SK-N-SH (cell line): ENCODE results near the gene SLC26A4. TPM values are rescaled to one million over a fixed set of nuclear protein-coding genes. Genes with fewer than 3 reads are reported as not detected.

Experiments used
- CTCF ChIA-PET: fragments of 300-600, 350-600 bp; formaldehyde crosslinking; extraction: SDS; loops from one replicate; lab custom pipeline; 2021; lab: Yijun Ruan, JAX
- POLR2A ChIA-PET: fragments of 350-600 bp; sonication (Branson Sonifier 250); formaldehyde crosslinking; extraction: SDS; loops from one replicate; lab custom pipeline; 2020; ENCODE audit warnings: antibody characterized with exemption, inconsistent platforms; lab: Yijun Ruan, JAX
- DNase-seq: peaks from one replicate; pipeline ENCODE4 v3.0.0; 2012
- H2AFZ ChIP-seq: fragments of 200-600 bp; sonication (generic); 2 replicates; pipeline ENCODE4 v1.8.1; 2016; ENCODE audit warnings: antibody characterized with exemption, mild to moderate bottlenecking, low read depth
- H3F3A ChIP-seq: fragments of 200-600 bp; sonication (generic); replicated peaks from 2 replicates; pipeline ENCODE3; 2016; ENCODE audit warnings: antibody characterized with exemption, mild to moderate bottlenecking; ENCODE audit not compliant: insufficient read depth
- H3K27ac ChIP-seq, 2 experiments: fragments of 200-500 bp in 1 of 2; fragments of 200-600 bp in 1 of 2; sonication (Bioruptor generic) in 1 of 2; sonication (generic), shearing (Covaris generic) in 1 of 2; 2 replicates each; pipeline versions ENCODE4 v1.5.1 to v1.6.1; 2014 to 2016; ENCODE audit warnings: low read depth in 2 of 2, inconsistent platforms in 1 of 2, low read length in 1 of 2, mild to moderate bottlenecking in 1 of 2, mixed read lengths in 1 of 2
- H3K27me3 ChIP-seq: fragments of 200-600 bp; sonication (generic), shearing (Covaris generic); 2 replicates; pipeline ENCODE4 v1.6.1; 2016; ENCODE audit warnings: mixed run types; ENCODE audit not compliant: insufficient read depth
- H3K36me3 ChIP-seq, 2 experiments: fragments of 200-500 bp in 1 of 2; fragments of 200-600 bp in 1 of 2; sonication (Bioruptor generic) in 1 of 2; sonication (generic) in 1 of 2; replicated peaks in 1 of 2; 2 replicates each; pipeline versions ENCODE3 to v1.5.1; 2014 to 2016; ENCODE audit warnings: low read length in 1 of 2, mild to moderate bottlenecking in 1 of 2; ENCODE audit not compliant: insufficient read depth in 2 of 2, control insufficient read depth in 1 of 2
- H3K4me1 ChIP-seq, 2 experiments: fragments of 200-500 bp in 1 of 2; fragments of 200-600 bp in 1 of 2; sonication (Bioruptor generic) in 1 of 2; sonication (generic), shearing (Covaris generic) in 1 of 2; 2 replicates each; pipeline versions ENCODE4 v1.5.1 to v1.6.1; 2014 to 2016; ENCODE audit warnings: low read depth in 1 of 2, low read length in 1 of 2, mixed run types in 1 of 2; ENCODE audit not compliant: insufficient read depth in 2 of 2, control insufficient read depth in 1 of 2
- H3K4me2 ChIP-seq: fragments of 200-600 bp; sonication (generic), shearing (Covaris generic); 2 replicates; pipeline ENCODE4 v1.6.1; 2017; ENCODE audit warnings: mixed run types
- H3K4me3 ChIP-seq, 2 experiments: fragments of 200-500 bp in 1 of 2; fragments of 200-600 bp in 1 of 2; sonication (Bioruptor generic) in 1 of 2; sonication (generic), shearing (Covaris generic) in 1 of 2; 2 replicates each; pipeline versions ENCODE4 v1.5.1 to v1.8.1; 2014 to 2016; ENCODE audit warnings: low read depth in 2 of 2, inconsistent platforms in 1 of 2, low read length in 1 of 2, mild to moderate bottlenecking in 1 of 2, mixed read lengths in 1 of 2, moderate library complexity in 1 of 2
- H3K79me2 ChIP-seq: fragments of 200-600 bp; sonication (generic); 2 replicates; pipeline ENCODE4 v1.8.1; 2017; ENCODE audit warnings: mild to moderate bottlenecking; ENCODE audit not compliant: insufficient read depth
- H3K9ac ChIP-seq: fragments of 200-600 bp; sonication (generic); 2 replicates; pipeline ENCODE4 v1.6.1; 2017; ENCODE audit warnings: mixed run types
- H3K9me2 ChIP-seq: fragments of 200-600 bp; sonication (generic); 2 replicates; pipeline ENCODE4 v1.6.1; 2017; ENCODE audit warnings: mixed run types
- H3K9me3 ChIP-seq: fragments of 200-600 bp; sonication (generic); 2 replicates; pipeline ENCODE4 v1.6.1; 2017; ENCODE audit warnings: mixed run types, mild to moderate bottlenecking, moderate library complexity
- H4K20me1 ChIP-seq: fragments of 200-600 bp; sonication (generic); 2 replicates; pipeline ENCODE4 v1.6.1; 2017; ENCODE audit warnings: mild to moderate bottlenecking, mixed run types; ENCODE audit not compliant: insufficient read depth
- CHD2 ChIP-seq: fragments of 150-350 bp; IDR thresholded peaks from 2 replicates; pipeline ENCODE4 v1.6.1; 2018; ENCODE audit warnings: low read length; ENCODE audit not compliant: partially characterized antibody
- CTCF ChIP-seq: fragments of 200-600 bp; sonication (generic); IDR thresholded peaks from 2 replicates; pipeline ENCODE4 v1.6.1; 2017; ENCODE audit warnings: antibody characterized with exemption, mild to moderate bottlenecking, moderate library complexity
- EP300 ChIP-seq, 2 experiments: IDR thresholded peaks; 2 replicates each; pipeline versions ENCODE4 v1.4.0 to v1.6.1; 2012; ENCODE audit warnings: borderline replicate concordance in 1 of 2, low read depth in 1 of 2, low read length in 1 of 2
- FOXJ3 ChIP-seq: sonication (generic); formaldehyde crosslinking; IDR thresholded peaks from 2 replicates; pipeline ENCODE4 v1.5.1; 2020; ENCODE audit warnings: mild to moderate bottlenecking, missing genetic modification reagents
- FOXM1 ChIP-seq: IDR thresholded peaks from 2 replicates; pipeline ENCODE4 v1.4.0; 2012; ENCODE audit warnings: low read depth, mild to moderate bottlenecking
- GABPA ChIP-seq: IDR thresholded peaks from 2 replicates; pipeline ENCODE4 v1.4.0; 2012; ENCODE audit warnings: low read depth, mild to moderate bottlenecking
- GATA2 ChIP-seq: sonication (generic); formaldehyde crosslinking; IDR thresholded peaks from 2 replicates; pipeline ENCODE4 v1.5.0; 2020; ENCODE audit warnings: mild to moderate bottlenecking, missing genetic modification reagents
- JUND ChIP-seq: IDR thresholded peaks from 2 replicates; pipeline ENCODE4 v1.4.0; 2012
- MXI1 ChIP-seq: IDR thresholded peaks from 2 replicates; pipeline ENCODE4 v1.6.1; 2012; ENCODE audit warnings: mild to moderate bottlenecking, low read depth, low read length, improper control_type of control experiment
- NFIC ChIP-seq: IDR thresholded peaks from 2 replicates; pipeline ENCODE4 v1.4.0; 2012; ENCODE audit warnings: borderline replicate concordance
- PBX3 ChIP-seq: IDR thresholded peaks from 2 replicates; pipeline ENCODE4; 2012
- POLR2AphosphoS5 ChIP-seq: IDR thresholded peaks from 2 replicates; pipeline ENCODE4 v1.6.1; 2012; ENCODE audit warnings: low read depth, low read length
- TAF1 ChIP-seq: IDR thresholded peaks from 2 replicates; pipeline ENCODE4 v1.6.1; 2012; ENCODE audit warnings: low read depth, mild to moderate bottlenecking, low read length, moderate library complexity, borderline replicate concordance
- TCF12 ChIP-seq: IDR thresholded peaks from 2 replicates; pipeline ENCODE4 v1.4.0; 2012
- TEAD4 ChIP-seq: IDR thresholded peaks from 2 replicates; pipeline ENCODE4 v1.4.0; 2012; ENCODE audit warnings: mild to moderate bottlenecking, borderline replicate concordance; ENCODE audit not compliant: insufficient read depth
- WGBS: methylation state at CpG from one replicate; pipeline ENCODE4 v1.1.6; 2017; ENCODE audit warnings: low lambda C conversion rate; 5-methylcytosine and 5-hydroxymethylcytosine counted together
- polyA plus RNA-seq, 3 experiments: library from polyadenylated mRNA; depleted of rRNA; stranded (reverse); fragments of >200 nt; gene quantifications; 2 replicates each; pipeline ENCODE4 v1.2.3, GENCODE V29; 2012
- small RNA-seq, 7 experiments: library from RNA; depleted of rRNA; stranded (forward); fragments of <200 nt; gene quantifications; one replicate each; pipeline ENCODE3, GENCODE V24; 2012
- TF ChIP-seq, protein P1 (sequence below): IDR thresholded peaks from 2 replicates; pipeline ENCODE4 v1.4.0; 2012; ENCODE audit warnings: low read depth, borderline replicate concordance

The SLC26A4 gene
- polyA plus RNA-seq, 1 of the 3 experiments (the other 2 are of a cell fraction): 0.61 TPM

- no peak for TF ChIP-seq CTCF
- no peak for TF ChIP-seq POLR2AphosphoS5
- TF ChIP-seq TCF12: no peak
- TF ChIP-seq TAF1: no peak
- TF ChIP-seq MXI1: no peak
- no peak for TF ChIP-seq NFIC
- TF ChIP-seq FOXJ3: no peak
- TF ChIP-seq GATA2 (CRISPR knock-in tag): no peak
- TF ChIP-seq PBX3: no peak
- TF ChIP-seq EP300 (IDR thresholded peaks at IDR 0.05; ENCODE audit: borderline replicate concordance in 1 of 2, low read depth in 1 of 2, low read length in 1 of 2): no peak
- TF ChIP-seq, protein P1, sequence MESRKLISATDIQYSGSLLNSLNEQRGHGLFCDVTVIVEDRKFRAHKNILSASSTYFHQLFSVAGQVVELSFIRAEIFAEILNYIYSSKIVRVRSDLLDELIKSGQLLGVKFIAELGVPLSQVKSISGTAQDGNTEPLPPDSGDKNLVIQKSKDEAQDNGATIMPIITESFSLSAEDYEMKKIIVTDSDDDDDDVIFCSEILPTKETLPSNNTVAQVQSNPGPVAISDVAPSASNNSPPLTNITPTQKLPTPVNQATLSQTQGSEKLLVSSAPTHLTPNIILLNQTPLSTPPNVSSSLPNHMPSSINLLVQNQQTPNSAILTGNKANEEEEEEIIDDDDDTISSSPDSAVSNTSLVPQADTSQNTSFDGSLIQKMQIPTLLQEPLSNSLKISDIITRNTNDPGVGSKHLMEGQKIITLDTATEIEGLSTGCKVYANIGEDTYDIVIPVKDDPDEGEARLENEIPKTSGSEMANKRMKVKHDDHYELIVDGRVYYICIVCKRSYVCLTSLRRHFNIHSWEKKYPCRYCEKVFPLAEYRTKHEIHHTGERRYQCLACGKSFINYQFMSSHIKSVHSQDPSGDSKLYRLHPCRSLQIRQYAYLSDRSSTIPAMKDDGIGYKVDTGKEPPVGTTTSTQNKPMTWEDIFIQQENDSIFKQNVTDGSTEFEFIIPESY: no peak
- no peak for TF ChIP-seq JUND
Observed at GRCh38 chr7:107758667-107759066, 98.0 kb downstream of the SLC26A4 start (continued).

DNA sequence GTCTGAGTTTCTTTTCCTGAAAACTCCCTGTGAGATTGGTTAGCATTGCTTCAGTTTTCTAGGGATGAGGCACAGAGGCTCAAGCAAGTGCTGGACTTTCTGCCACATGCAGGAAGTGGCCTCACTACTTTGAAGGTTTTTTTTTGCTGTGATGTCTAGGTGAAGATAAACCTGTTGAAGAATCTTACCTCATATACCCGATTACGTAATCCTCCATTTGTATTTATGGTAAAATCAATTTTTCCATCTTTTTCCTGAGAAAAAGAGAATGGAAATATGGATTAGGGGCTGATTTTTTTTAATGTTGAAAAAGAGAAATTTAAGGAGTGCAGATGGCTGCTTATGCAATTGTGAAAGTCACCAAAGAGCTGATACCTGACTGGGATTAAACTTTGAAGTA is 106.8 kb downstream of the SLC26A4 start:
- ChIA-PET CTCF (interaction anchor here (0.9 to 2.0 kb wide), 3 partner anchors 28 to 304 kb away, joined by 3 to 6 read pairs (median 3); no protein-coding TSS in a partner anchor), POLR2A (no interaction called here)
- Histone ChIP-seq H3K27me3 (no peaks in the 10 kb centered on the region), H3K9me2 (no peaks in the 10 kb centered on the region), H3K4me2 (no peak overlapping the region), H3K9me3 (no peaks in the 10 kb centered on the region), H3K9ac (no peak overlapping the region), H3K36me3 (peaks cover 2 to 3% of the 10 kb centered on the region in 2 experiments), H2AFZ (no peak overlapping the region), H3K4me1 (no peaks in the 10 kb centered on the region; a peak in 2 of 4 replicates), H4K20me1 (no peaks in the 10 kb centered on the region), H3F3A (peaks cover 4% of the 10 kb centered on the region), H3K27ac (no peak overlapping the region), H3K4me3 (no peak overlapping the region), H3K79me2 (no peaks in the 10 kb centered on the region)
- no peak for DNase-seq
- 93% methylated on average over 2 of the region's 2 CpGs for WGBS
- TF ChIP-seq CHD2: no peak
- TF ChIP-seq FOXM1: no peak
- no peak for TF ChIP-seq TEAD4
- no peak for TF ChIP-seq GABPA
- TF ChIP-seq JUND: no peak

Small RNAs within 50 kb of the gene (small RNA-seq; reads per million reads assigned to genes)
- 0 reads per million in 7 experiments for gene BANF1P5

Other genes starting within 250 kb of the SLC26A4 start
- gene GPR22, start 190.8 kb upstream of the SLC26A4 start, polyA plus RNA-seq (2012; rRNA removed): 0.03 and 0.23 TPM in 2 replicates
- 21.2 and 28.6 TPM in 2 replicates for gene COG5, start 96.9 kb upstream of the SLC26A4 start, polyA plus RNA-seq (2012; rRNA removed)
- 9.7 and 11.5 TPM in 2 replicates for gene DUS4L, start 96.9 kb upstream of the SLC26A4 start, polyA plus RNA-seq (2012; rRNA removed)
- 29.2 and 46.2 TPM in 2 replicates for gene BCAP29, start 80.6 kb upstream of the SLC26A4 start, polyA plus RNA-seq (2012; rRNA removed)
- gene CBLL1, start 83.3 kb downstream of the SLC26A4 start, polyA plus RNA-seq (2012; rRNA removed): 26.0 and 28.8 TPM in 2 replicates
- not detected in 2 replicates for gene SLC26A3, start 142.4 kb downstream of the SLC26A4 start, polyA plus RNA-seq (2012; rRNA removed)
- gene DLD, start 230.4 kb downstream of the SLC26A4 start, polyA plus RNA-seq (2012; rRNA removed): 140 and 197 TPM in 2 replicates